ENCODE measurements around the gene CDC27.

DNA sequence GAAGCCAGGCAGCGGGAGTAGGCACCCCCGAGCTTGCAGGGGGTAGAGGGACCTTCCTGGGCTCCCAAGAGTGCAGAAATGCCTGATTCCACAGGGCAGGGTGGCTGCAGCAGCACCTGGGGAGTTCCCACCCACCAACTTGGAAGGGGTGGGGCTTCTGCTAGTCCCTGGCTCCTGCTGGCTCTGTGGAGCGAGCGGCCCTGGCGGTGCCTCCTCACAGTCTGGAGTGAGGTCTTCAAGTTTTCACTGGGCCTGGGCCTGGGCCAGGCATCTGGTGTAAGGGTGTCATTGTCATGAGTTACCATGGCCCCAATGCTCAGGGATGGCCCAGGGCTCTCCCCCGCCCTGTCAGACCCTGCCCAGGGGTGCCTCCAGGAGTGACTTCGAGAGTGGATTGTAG is 48.7 kb upstream of the CDC27 start:
- TF ChIP-seq, protein P1, sequence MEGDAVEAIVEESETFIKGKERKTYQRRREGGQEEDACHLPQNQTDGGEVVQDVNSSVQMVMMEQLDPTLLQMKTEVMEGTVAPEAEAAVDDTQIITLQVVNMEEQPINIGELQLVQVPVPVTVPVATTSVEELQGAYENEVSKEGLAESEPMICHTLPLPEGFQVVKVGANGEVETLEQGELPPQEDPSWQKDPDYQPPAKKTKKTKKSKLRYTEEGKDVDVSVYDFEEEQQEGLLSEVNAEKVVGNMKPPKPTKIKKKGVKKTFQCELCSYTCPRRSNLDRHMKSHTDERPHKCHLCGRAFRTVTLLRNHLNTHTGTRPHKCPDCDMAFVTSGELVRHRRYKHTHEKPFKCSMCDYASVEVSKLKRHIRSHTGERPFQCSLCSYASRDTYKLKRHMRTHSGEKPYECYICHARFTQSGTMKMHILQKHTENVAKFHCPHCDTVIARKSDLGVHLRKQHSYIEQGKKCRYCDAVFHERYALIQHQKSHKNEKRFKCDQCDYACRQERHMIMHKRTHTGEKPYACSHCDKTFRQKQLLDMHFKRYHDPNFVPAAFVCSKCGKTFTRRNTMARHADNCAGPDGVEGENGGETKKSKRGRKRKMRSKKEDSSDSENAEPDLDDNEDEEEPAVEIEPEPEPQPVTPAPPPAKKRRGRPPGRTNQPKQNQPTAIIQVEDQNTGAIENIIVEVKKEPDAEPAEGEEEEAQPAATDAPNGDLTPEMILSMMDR (IDR thresholded peaks at IDR 0.05; ENCODE audit: borderline replicate concordance, extremely low read depth, low read length, poor library complexity, severe bottlenecking): no peak
- TF ChIP-seq EZH2 (IDR thresholded peaks at IDR 0.05; ENCODE audit: borderline replicate concordance, low read depth, low read length, severe bottlenecking): no peak
